SH-SY5Y (cell line): ENCODE results near the gene SRSF6.

ENCODE experiments used
- GATA2 ChIP-seq: IDR thresholded peaks from 2 replicates; pipeline ENCODE4 v1.6.1; 2011; ENCODE audit warnings: mild to moderate bottlenecking, low read depth, low read length
- GATA3 ChIP-seq: IDR thresholded peaks from 2 replicates; pipeline ENCODE4 v1.6.1; 2011; ENCODE audit warnings: low read depth, mild to moderate bottlenecking, low read length, moderate library complexity

- TF ChIP-seq GATA2 (no peak), GATA3 (no peak)
These were observed 8.8 kb upstream of the SRSF6 start for GRCh38 chr20:43448748-43449535.
